SK-N-SH (cell line): Measurements from ENCODE around the gene TUBGCP2. TPM values are rescaled to one million over a fixed set of nuclear protein-coding genes. Genes with fewer than 3 reads are reported as not detected.
A peak's percentile ranks its signal among the peaks of the same experiment; 100 is the strongest.
"Not testable (repeated sequence)": the region's sequence is repeated elsewhere in the genome, so short reads cannot be mapped to it uniquely, and the experiment has no call there.

Experiments used
- CTCF ChIA-PET: fragments of 300-600, 350-600 bp; formaldehyde crosslinking; extraction: SDS; loops from one replicate; lab custom pipeline; 2021; lab: Yijun Ruan, JAX
- POLR2A ChIA-PET: fragments of 350-600 bp; sonication (Branson Sonifier 250); formaldehyde crosslinking; extraction: SDS; loops from one replicate; lab custom pipeline; 2020; ENCODE audit warnings: antibody characterized with exemption, inconsistent platforms; lab: Yijun Ruan, JAX
- DNase-seq: peaks from one replicate; pipeline ENCODE4 v3.0.0; 2012
- H2AFZ ChIP-seq: fragments of 200-600 bp; sonication (generic); 2 replicates; pipeline ENCODE4 v1.8.1; 2016; ENCODE audit warnings: antibody characterized with exemption, mild to moderate bottlenecking, low read depth
- H3F3A ChIP-seq: fragments of 200-600 bp; sonication (generic); replicated peaks from 2 replicates; pipeline ENCODE3; 2016; ENCODE audit warnings: antibody characterized with exemption, mild to moderate bottlenecking; ENCODE audit not compliant: insufficient read depth
- H3K27ac ChIP-seq, 2 experiments: fragments of 200-500 bp in 1 of 2; fragments of 200-600 bp in 1 of 2; sonication (Bioruptor generic) in 1 of 2; sonication (generic), shearing (Covaris generic) in 1 of 2; 2 replicates each; pipeline versions ENCODE4 v1.5.1 to v1.6.1; 2014 to 2016; ENCODE audit warnings: low read depth in 2 of 2, inconsistent platforms in 1 of 2, low read length in 1 of 2, mild to moderate bottlenecking in 1 of 2, mixed read lengths in 1 of 2
- H3K27me3 ChIP-seq: fragments of 200-600 bp; sonication (generic), shearing (Covaris generic); 2 replicates; pipeline ENCODE4 v1.6.1; 2016; ENCODE audit warnings: mixed run types; ENCODE audit not compliant: insufficient read depth
- H3K36me3 ChIP-seq, 2 experiments: fragments of 200-500 bp in 1 of 2; fragments of 200-600 bp in 1 of 2; sonication (Bioruptor generic) in 1 of 2; sonication (generic) in 1 of 2; replicated peaks in 1 of 2; 2 replicates each; pipeline versions ENCODE3 to v1.5.1; 2014 to 2016; ENCODE audit warnings: low read length in 1 of 2, mild to moderate bottlenecking in 1 of 2; ENCODE audit not compliant: insufficient read depth in 2 of 2, control insufficient read depth in 1 of 2
- H3K4me1 ChIP-seq, 2 experiments: fragments of 200-500 bp in 1 of 2; fragments of 200-600 bp in 1 of 2; sonication (Bioruptor generic) in 1 of 2; sonication (generic), shearing (Covaris generic) in 1 of 2; 2 replicates each; pipeline versions ENCODE4 v1.5.1 to v1.6.1; 2014 to 2016; ENCODE audit warnings: low read depth in 1 of 2, low read length in 1 of 2, mixed run types in 1 of 2; ENCODE audit not compliant: insufficient read depth in 2 of 2, control insufficient read depth in 1 of 2
- H3K4me2 ChIP-seq: fragments of 200-600 bp; sonication (generic), shearing (Covaris generic); 2 replicates; pipeline ENCODE4 v1.6.1; 2017; ENCODE audit warnings: mixed run types
- H3K4me3 ChIP-seq, 2 experiments: fragments of 200-500 bp in 1 of 2; fragments of 200-600 bp in 1 of 2; sonication (Bioruptor generic) in 1 of 2; sonication (generic), shearing (Covaris generic) in 1 of 2; 2 replicates each; pipeline versions ENCODE4 v1.5.1 to v1.8.1; 2014 to 2016; ENCODE audit warnings: low read depth in 2 of 2, inconsistent platforms in 1 of 2, low read length in 1 of 2, mild to moderate bottlenecking in 1 of 2, mixed read lengths in 1 of 2, moderate library complexity in 1 of 2
- H3K79me2 ChIP-seq: fragments of 200-600 bp; sonication (generic); 2 replicates; pipeline ENCODE4 v1.8.1; 2017; ENCODE audit warnings: mild to moderate bottlenecking; ENCODE audit not compliant: insufficient read depth
- H3K9ac ChIP-seq: fragments of 200-600 bp; sonication (generic); 2 replicates; pipeline ENCODE4 v1.6.1; 2017; ENCODE audit warnings: mixed run types
- H3K9me2 ChIP-seq: fragments of 200-600 bp; sonication (generic); 2 replicates; pipeline ENCODE4 v1.6.1; 2017; ENCODE audit warnings: mixed run types
- H3K9me3 ChIP-seq: fragments of 200-600 bp; sonication (generic); 2 replicates; pipeline ENCODE4 v1.6.1; 2017; ENCODE audit warnings: mixed run types, mild to moderate bottlenecking, moderate library complexity
- H4K20me1 ChIP-seq: fragments of 200-600 bp; sonication (generic); 2 replicates; pipeline ENCODE4 v1.6.1; 2017; ENCODE audit warnings: mild to moderate bottlenecking, mixed run types; ENCODE audit not compliant: insufficient read depth
- EZH2phosphoT487 ChIP-seq: fragments of 200-600 bp; sonication (generic); IDR thresholded peaks from 2 replicates; pipeline ENCODE4 v1.6.1; 2017; ENCODE audit warnings: low read depth, mixed run types, mild to moderate bottlenecking, antibody characterized with exemption, moderate library complexity, borderline replicate concordance
- FOSL2 ChIP-seq: IDR thresholded peaks from 2 replicates; pipeline ENCODE4 v1.4.0; 2012; ENCODE audit warnings: low read depth, mild to moderate bottlenecking, moderate library complexity, borderline replicate concordance
- GABPA ChIP-seq: IDR thresholded peaks from 2 replicates; pipeline ENCODE4 v1.4.0; 2012; ENCODE audit warnings: low read depth, mild to moderate bottlenecking
- MXI1 ChIP-seq: IDR thresholded peaks from 2 replicates; pipeline ENCODE4 v1.6.1; 2012; ENCODE audit warnings: mild to moderate bottlenecking, low read depth, low read length, improper control_type of control experiment
- NFIC ChIP-seq: IDR thresholded peaks from 2 replicates; pipeline ENCODE4 v1.4.0; 2012; ENCODE audit warnings: borderline replicate concordance
- POLR2AphosphoS5 ChIP-seq: IDR thresholded peaks from 2 replicates; pipeline ENCODE4 v1.6.1; 2012; ENCODE audit warnings: low read depth, low read length
- RCOR1 ChIP-seq: fragments of 150-350 bp; IDR thresholded peaks from 2 replicates; pipeline ENCODE4 v1.6.1; 2017; ENCODE audit warnings: antibody characterized with exemption, low read length
- WGBS: methylation state at CpG from one replicate; pipeline ENCODE4 v1.1.6; 2017; ENCODE audit warnings: low lambda C conversion rate; 5-methylcytosine and 5-hydroxymethylcytosine counted together
- polyA plus RNA-seq, 3 experiments: library from polyadenylated mRNA; depleted of rRNA; stranded (reverse); fragments of >200 nt; gene quantifications; 2 replicates each; pipeline ENCODE4 v1.2.3, GENCODE V29; 2012

TUBGCP2 gene
- polyA plus RNA-seq, 1 of the 3 experiments (the other 2 are of a cell fraction): 49.1 TPM

- H3K36me3 ChIP-seq: no peaks in the 10 kb centered on the region
- H3K9me3 ChIP-seq: no peaks in the 10 kb centered on the region
- peaks cover 7% of the 10 kb centered on the region for H3F3A ChIP-seq
- no peaks in the 10 kb centered on the region for H3K27me3 ChIP-seq
- H3K9ac ChIP-seq: no peak overlapping the region
- POLR2A ChIA-PET: interaction anchor here (0.8 to 1.7 kb wide), 5 partner anchors 9 to 49 kb away, joined by 3 to 6 read pairs (median 4); partner anchors contain the start of genes CALY and ECHS1
- no peaks in the 10 kb centered on the region for H3K79me2 ChIP-seq
- WGBS: 0% methylated on average over 3 of the region's 13 CpGs
- H3K4me1 ChIP-seq: peaks cover 7 to 36% of the 10 kb centered on the region in 2 experiments; a peak in 2 of 4 replicates
- DNase-seq: peak; percentile 91
- CTCF ChIA-PET: interaction anchor here (0.6 to 2.9 kb wide), 4 partner anchors 10 to 808 kb away, joined by 3 to 15 read pairs (median 7); partner anchors contain the start of gene CALY
- H4K20me1 ChIP-seq: no peaks in the 10 kb centered on the region
- peak overlapping the region in 1 of 2 experiments; percentile 93; a peak in 2 of 4 replicates for H3K27ac ChIP-seq
- TF ChIP-seq POLR2AphosphoS5 (peak; percentile 48; the same call in 1 of the 2 replicates), RCOR1 (peak; percentile 40; the same call in 1 of the 2 replicates), NFIC (peak; percentile 42; the same call in 1 of the 2 replicates), EZH2phosphoT487 (no peak), GABPA (peak; percentile 65), FOSL2 (no peak), MXI1 (peak; percentile 57; the same call in 1 of the 2 replicates)
- H2AFZ ChIP-seq: no peak overlapping the region
- no peaks in the 10 kb centered on the region for H3K9me2 ChIP-seq
- peak overlapping the region; percentile 60; the same call in 1 of the 2 replicates for H3K4me2 ChIP-seq
- peak overlapping the region in 1 of 2 experiments; percentile 48; a peak in 2 of 4 replicates for H3K4me3 ChIP-seq
These were observed 15.6 kb upstream of the TUBGCP2 start for GRCh38 chr10:133324198-133324792.

- WGBS: 93% methylated on average over 12 of the region's 14 CpGs
- DNase-seq, H4K20me1 ChIP-seq, CTCF ChIA-PET, H2AFZ ChIP-seq, H3F3A ChIP-seq, H3K9me3 ChIP-seq, H3K79me2 ChIP-seq, POLR2A ChIA-PET, H3K27ac ChIP-seq, H3K9me2 ChIP-seq, H3K36me3 ChIP-seq, H3K27me3 ChIP-seq, H3K4me3 ChIP-seq, H3K9ac ChIP-seq, H3K4me2 ChIP-seq: not testable (repeated sequence)
- H3K4me1 ChIP-seq: peaks cover 2 to 23% of the 10 kb centered on the region in 2 experiments; a peak in 2 of 4 replicates
These were observed 13.5 kb upstream of the TUBGCP2 start for GRCh38 chr10:133322064-133322709.

GRCh38 chr10:133320852-133321422 lies 12.3 kb upstream of the TUBGCP2 start:
- DNase-seq, H3K9me3 ChIP-seq, H3K27ac ChIP-seq, H3K9ac ChIP-seq, H3K27me3 ChIP-seq, H3F3A ChIP-seq, H3K4me2 ChIP-seq, H4K20me1 ChIP-seq, H3K79me2 ChIP-seq, H3K9me2 ChIP-seq, POLR2A ChIA-PET, H2AFZ ChIP-seq, H3K36me3 ChIP-seq, H3K4me3 ChIP-seq: not testable (repeated sequence)
- 88% methylated on average over 4 of the region's 6 CpGs for WGBS
- H3K4me1 ChIP-seq: peaks cover 0 to 12% of the 10 kb centered on the region in 2 experiments; a peak in 1 of 4 replicates
- CTCF ChIA-PET: interaction anchor here (3.7 kb wide), 1 partner anchor 8 kb away, joined by 25 read pairs; no protein-coding TSS in a partner anchor
